ENCODE results near the gene CACNA2D4. TPM values are rescaled to one million over a fixed set of nuclear protein-coding genes. Genes with fewer than 3 reads are reported as not detected.

The CACNA2D4 gene
- total and polyA plus RNA-seq, 12 donors = 0.54 to 9.1 (median 3.1) TPM

DNA sequence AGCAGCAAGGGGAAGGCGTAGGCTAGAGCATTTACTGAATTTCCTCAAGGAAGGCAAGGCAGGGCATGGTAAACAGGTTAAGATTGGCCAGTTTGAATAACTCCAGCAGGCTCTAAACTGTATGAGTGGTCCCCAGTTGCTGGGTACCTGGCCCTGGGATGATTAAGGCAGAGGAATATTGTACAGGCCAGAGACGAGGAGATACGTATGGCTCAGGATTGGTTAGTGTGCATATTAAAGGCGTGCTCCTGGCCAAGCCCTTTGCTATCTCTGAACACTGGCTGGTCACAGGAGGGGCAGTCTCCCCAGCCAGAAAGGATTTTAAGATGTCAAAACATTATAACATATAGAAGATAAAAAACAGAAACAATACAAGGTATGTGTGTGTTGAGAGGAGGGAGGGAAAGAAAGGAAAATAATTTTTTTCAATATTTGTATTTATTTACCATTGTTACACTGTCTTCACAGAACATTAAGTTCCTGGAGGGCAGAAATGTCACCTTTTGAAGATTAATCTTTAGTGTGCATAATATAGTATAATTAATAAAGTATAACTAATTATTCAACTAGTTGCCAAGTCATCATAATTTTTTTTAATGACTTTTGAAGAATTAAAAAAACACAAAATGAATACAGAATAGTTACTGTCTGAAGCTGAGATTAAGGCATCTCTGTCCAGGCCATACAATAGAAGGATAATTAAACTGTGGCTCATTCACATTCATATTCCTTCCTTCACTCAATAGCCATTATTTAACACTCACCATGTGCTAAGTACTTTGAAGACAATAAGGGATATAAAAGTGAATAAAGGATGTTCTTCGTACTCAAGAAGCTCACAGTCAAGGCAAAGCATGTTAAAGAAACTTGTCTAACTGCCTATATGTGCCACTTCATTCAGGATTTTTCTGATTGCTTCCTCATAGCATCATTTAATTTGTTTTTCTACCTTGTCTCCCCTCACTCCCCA is 43.9 kb upstream of the CACNA2D4 start:
- Histone ChIP-seq H3K27me3 (no peaks in the 10 kb centered on the region), H3K9me3 (replicated peaks in 1 of 3) (no peaks in the 10 kb centered on the region), H3K4me3 (no peak overlapping the region), H3K27ac (peak overlapping the region in 1 of 5 donors; percentile 58), H3K36me3 (replicated peaks in 1 of 2) (peaks cover 0 to 33% of the 10 kb centered on the region in 2 donors), H3K4me1 (replicated peaks in 1 of 2) (peaks cover 0 to 17% of the 10 kb centered on the region in 2 donors)
- no peak for TF ChIP-seq POLR2A (IDR thresholded peaks at IDR 0.05)
- TF ChIP-seq, protein P1, sequence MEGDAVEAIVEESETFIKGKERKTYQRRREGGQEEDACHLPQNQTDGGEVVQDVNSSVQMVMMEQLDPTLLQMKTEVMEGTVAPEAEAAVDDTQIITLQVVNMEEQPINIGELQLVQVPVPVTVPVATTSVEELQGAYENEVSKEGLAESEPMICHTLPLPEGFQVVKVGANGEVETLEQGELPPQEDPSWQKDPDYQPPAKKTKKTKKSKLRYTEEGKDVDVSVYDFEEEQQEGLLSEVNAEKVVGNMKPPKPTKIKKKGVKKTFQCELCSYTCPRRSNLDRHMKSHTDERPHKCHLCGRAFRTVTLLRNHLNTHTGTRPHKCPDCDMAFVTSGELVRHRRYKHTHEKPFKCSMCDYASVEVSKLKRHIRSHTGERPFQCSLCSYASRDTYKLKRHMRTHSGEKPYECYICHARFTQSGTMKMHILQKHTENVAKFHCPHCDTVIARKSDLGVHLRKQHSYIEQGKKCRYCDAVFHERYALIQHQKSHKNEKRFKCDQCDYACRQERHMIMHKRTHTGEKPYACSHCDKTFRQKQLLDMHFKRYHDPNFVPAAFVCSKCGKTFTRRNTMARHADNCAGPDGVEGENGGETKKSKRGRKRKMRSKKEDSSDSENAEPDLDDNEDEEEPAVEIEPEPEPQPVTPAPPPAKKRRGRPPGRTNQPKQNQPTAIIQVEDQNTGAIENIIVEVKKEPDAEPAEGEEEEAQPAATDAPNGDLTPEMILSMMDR (IDR thresholded peaks at IDR 0.05) = no peak
- DNase-seq = no peak
- intact Hi-C loops (cut with DNase I) = no loop called here
- WGBS, 4 donors = 92 to 97% (median 94%) methylated on average over 5 of the region's 5 CpGs

DNA sequence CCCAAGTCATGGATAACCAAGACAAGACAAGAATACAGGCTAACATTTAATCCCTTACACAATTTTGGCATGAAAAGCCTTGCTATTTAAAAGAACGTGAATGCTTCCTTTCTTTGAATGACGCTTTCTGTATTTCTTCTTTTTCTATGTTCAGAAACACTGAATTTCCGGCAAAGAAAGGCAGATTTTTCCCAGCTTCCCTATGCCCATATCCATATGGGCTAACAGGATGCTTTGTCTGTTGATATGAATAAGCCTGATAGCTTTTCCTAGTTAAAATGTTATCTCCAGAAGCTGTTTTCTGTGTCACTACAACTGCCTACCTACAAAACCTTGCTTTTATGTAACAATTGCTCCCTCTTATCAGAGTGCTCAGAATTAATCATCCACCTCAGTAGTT is 38.3 kb upstream of the CACNA2D4 start:
- peak overlapping the region in 1 of 5 donors; percentile 39 for H3K27ac ChIP-seq
- H3K4me1 ChIP-seq (replicated peaks in 1 of 2) = peaks cover 0 to 10% of the 10 kb centered on the region in 2 donors
- H3K36me3 ChIP-seq (replicated peaks in 1 of 2) = peaks cover 0 to 32% of the 10 kb centered on the region in 2 donors
- DNase-seq = no peak
- no peaks in the 10 kb centered on the region for H3K9me3 ChIP-seq (replicated peaks in 1 of 3)
- WGBS, 4 donors = 77 to 85% (median 81%) methylated on average over 3 of the region's 3 CpGs
- intact Hi-C loops (cut with DNase I) = no loop called here
- H3K4me3 ChIP-seq = no peak overlapping the region
- no peak for TF ChIP-seq POLR2A (IDR thresholded peaks at IDR 0.05)
- TF ChIP-seq, protein P1 (IDR thresholded peaks at IDR 0.05) = no peak
- H3K27me3 ChIP-seq = no peaks in the 10 kb centered on the region

DNA sequence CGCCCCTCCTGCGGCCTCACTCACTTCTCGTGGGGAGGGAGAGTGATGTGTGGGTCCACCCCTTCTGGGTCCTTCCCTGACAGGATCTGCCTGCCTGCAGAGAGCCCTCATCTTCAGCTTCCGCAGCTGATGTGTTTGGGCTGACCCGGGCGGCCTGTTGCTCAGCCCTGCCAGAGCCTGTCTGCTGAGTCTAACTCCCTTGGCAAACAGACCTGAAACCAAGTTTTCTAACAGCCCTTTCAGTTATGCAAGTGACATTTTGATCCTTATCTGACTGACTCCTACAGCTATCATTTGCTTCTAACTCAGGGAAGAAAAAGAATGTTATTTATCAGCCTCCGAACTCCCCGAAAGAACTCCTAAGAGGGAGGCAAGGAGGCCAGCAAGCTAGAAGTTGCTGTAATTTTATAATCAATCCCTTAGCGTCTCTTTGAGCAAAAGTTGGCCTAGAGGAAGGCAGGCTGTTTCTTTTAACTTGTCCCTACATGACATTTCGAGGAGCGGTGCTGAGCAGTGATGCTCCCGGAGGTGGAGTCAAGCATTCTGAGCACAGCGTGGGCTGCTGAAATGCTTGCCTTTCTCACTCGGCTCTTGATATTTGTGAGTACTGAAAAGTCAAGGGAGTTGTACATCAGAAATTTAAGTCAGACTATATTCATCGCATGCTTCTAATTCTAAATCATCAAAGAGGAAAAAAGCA is 31.5 kb upstream of the CACNA2D4 start:
- H3K27ac ChIP-seq = peak overlapping the region; percentile 37 to 85 (median 75)
- H3K27me3 ChIP-seq = no peaks in the 10 kb centered on the region
- no peak overlapping the region for H3K4me3 ChIP-seq
- peaks cover 0 to 79% of the 10 kb centered on the region in 2 donors for H3K36me3 ChIP-seq (replicated peaks in 1 of 2)
- peak in 6 of 7 donors; percentile 60 to 76 (median 74) for DNase-seq
- WGBS, 4 donors = 39 to 53% (median 46%) methylated on average over 12 to 15 of the region's 15 CpGs
- TF ChIP-seq, protein P1 (IDR thresholded peaks at IDR 0.05) = no peak
- TF ChIP-seq POLR2A (IDR thresholded peaks at IDR 0.05) = no peak
- peaks cover 28 to 29% of the 10 kb centered on the region in 2 donors for H3K4me1 ChIP-seq (replicated peaks in 1 of 2)
- no peaks in the 10 kb centered on the region for H3K9me3 ChIP-seq (replicated peaks in 1 of 3)
- intact Hi-C loops (cut with DNase I) = loop anchor here in 1 of 2 donors (5.0 kb wide), 1 partner anchor 82 kb away; no protein-coding TSS in a partner anchor

DNA sequence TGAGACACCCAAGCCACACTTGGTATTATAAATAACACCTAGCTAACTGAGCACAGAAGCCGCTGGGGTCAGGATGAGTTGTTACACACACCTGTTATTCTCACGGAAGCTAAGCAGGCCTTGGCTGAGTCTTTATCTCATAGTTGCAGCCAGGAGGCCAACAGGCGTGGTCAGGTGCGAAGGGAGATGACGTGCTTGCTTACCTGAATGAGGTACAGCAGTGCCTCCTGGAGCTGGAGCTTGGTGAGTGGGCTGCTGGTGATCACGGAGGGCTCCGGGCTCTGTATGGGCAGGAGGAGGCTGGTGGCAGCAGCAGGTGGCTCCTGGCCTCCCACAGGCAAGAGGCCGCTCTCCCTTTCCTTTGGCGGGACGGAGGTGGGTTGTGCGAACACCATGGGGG is 30.4 kb upstream of the CACNA2D4 start:
- no peaks in the 10 kb centered on the region for H3K9me3 ChIP-seq (replicated peaks in 1 of 3)
- no peak overlapping the region for H3K4me3 ChIP-seq
- TF ChIP-seq, protein P1 (IDR thresholded peaks at IDR 0.05) = no peak
- TF ChIP-seq POLR2A (IDR thresholded peaks at IDR 0.05) = no peak
- peak overlapping the region in 3 of 5 donors; percentile 75 to 85 (median 79) for H3K27ac ChIP-seq
- peaks cover 28 to 29% of the 10 kb centered on the region in 2 donors for H3K4me1 ChIP-seq (replicated peaks in 1 of 2)
- no peaks in the 10 kb centered on the region for H3K27me3 ChIP-seq
- WGBS, 4 donors = 93 to 99% (median 96%) methylated on average over 7 to 11 of the region's 11 CpGs
- DNase-seq = no peak
- peaks cover 0 to 72% of the 10 kb centered on the region in 2 donors for H3K36me3 ChIP-seq (replicated peaks in 1 of 2)
- intact Hi-C loops (cut with DNase I) = loop anchor here in 1 of 2 donors (5.0 kb wide), 1 partner anchor 83 kb away; no protein-coding TSS in a partner anchor

Measured in adrenal gland (tissue), 12 donors.